H1 (cell line): Measurements from ENCODE around the gene AGAP1.

ENCODE experiments used
- EGR1 ChIP-seq: IDR thresholded peaks from 2 replicates; pipeline ENCODE4 v1.6.1; 2011; ENCODE audit warnings: low read depth, low read length, borderline replicate concordance
- EP300 ChIP-seq, 2 experiments: IDR thresholded peaks; 1 replicate in 1 of 2; 2 replicates in 1 of 2; pipeline ENCODE4 v1.6.1; 2011 to 2012; ENCODE audit warnings: low read depth in 2 of 2, low read length in 2 of 2, mild to moderate bottlenecking in 2 of 2, borderline replicate concordance in 1 of 2, inconsistent platforms in 1 of 2, moderate library complexity in 1 of 2
- GABPA ChIP-seq: IDR thresholded peaks from 2 replicates; pipeline ENCODE4 v1.6.1; 2011; ENCODE audit warnings: mild to moderate bottlenecking, low read length, moderate library complexity, borderline replicate concordance; ENCODE audit not compliant: insufficient read depth
- JUN ChIP-seq: IDR thresholded peaks from 2 replicates; pipeline ENCODE4 v1.6.1; 2011; ENCODE audit warnings: low read depth, mild to moderate bottlenecking, improper control_type of control experiment, low read length
- JUND ChIP-seq: IDR thresholded peaks from 2 replicates; pipeline ENCODE4 v1.6.1; 2011; ENCODE audit warnings: mild to moderate bottlenecking, improper control_type of control experiment, low read length
- KDM1A ChIP-seq: fragments of 200-600, 300-600 bp; sonication (generic); IDR thresholded peaks from 2 replicates; pipeline ENCODE4 v1.7.1; 2016; ENCODE audit warnings: mild to moderate bottlenecking, low read length, borderline replicate concordance
- POLR2A ChIP-seq, 2 experiments: IDR thresholded peaks; 1 replicate in 1 of 2; 2 replicates in 1 of 2; pipeline ENCODE4 v1.6.1; 2011; ENCODE audit warnings: low read depth in 2 of 2, low read length in 2 of 2, mild to moderate bottlenecking in 2 of 2; ENCODE audit errors: control extremely low read depth in 1 of 2
- RAD21 ChIP-seq, 2 experiments: IDR thresholded peaks in 1 of 2; conservative IDR thresholded peaks in 1 of 2; 2 replicates each; pipeline ENCODE4 v1.6.1; 2011; ENCODE audit warnings: low read depth in 2 of 2, low read length in 2 of 2, improper control_type of control experiment in 1 of 2, inconsistent platforms in 1 of 2, mild to moderate bottlenecking in 1 of 2, moderate library complexity in 1 of 2
- RFX5 ChIP-seq: IDR thresholded peaks from 2 replicates; pipeline ENCODE4 v1.6.1; 2011; ENCODE audit warnings: low read depth, low read length, improper control_type of control experiment, borderline replicate concordance
- SP1 ChIP-seq: IDR thresholded peaks from 2 replicates; pipeline ENCODE4 v1.6.1; 2011; ENCODE audit warnings: low read depth, low read length
- TAF1 ChIP-seq: IDR thresholded peaks from 2 replicates; pipeline ENCODE4 v1.6.1; 2011; ENCODE audit warnings: mild to moderate bottlenecking, low read depth, low read length
- TEAD4 ChIP-seq: IDR thresholded peaks from 2 replicates; pipeline ENCODE4 v1.6.1; 2012; ENCODE audit warnings: low read depth, low read length, inconsistent platforms, mixed read lengths
- ZNF274 ChIP-seq: IDR thresholded peaks from 2 replicates; pipeline ENCODE4 v1.7.0; 2012; ENCODE audit warnings: low read length, borderline replicate concordance; ENCODE audit errors: extremely low read depth
- TF ChIP-seq, protein P1 (sequence below), 3 experiments: IDR thresholded peaks; 1 replicate in 2 of 3; 2 replicates in 1 of 3; pipeline versions ENCODE4 v1.5.1 to v1.6.1; 2011; ENCODE audit warnings: low read length in 3 of 3, mild to moderate bottlenecking in 3 of 3, inconsistent platforms in 2 of 3, low read depth in 1 of 3, moderate library complexity in 1 of 3; ENCODE audit not compliant: insufficient read depth in 1 of 3; ENCODE audit errors: control extremely low read depth in 1 of 3

DNA sequence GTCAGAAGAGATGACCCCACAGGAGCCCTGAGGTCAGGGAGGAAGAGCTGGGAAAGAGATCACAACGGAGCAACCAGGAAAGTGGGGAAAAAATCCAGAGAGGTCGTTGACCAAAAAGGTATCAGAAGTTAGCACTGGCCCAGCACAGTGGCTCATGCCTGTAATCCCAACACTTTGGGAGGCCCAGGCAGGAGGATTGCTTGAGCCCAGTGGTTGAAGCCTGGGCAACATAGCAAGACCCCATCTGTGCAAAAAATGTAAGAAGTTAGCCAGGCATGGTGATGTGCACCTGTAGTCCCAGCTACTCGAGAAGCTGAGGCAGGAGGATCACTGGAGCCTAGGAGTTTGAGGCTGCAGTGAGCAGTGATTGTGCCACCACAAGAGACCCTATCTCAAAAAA, 552.9 kb downstream of the AGAP1 start:
- TF ChIP-seq RAD21 (IDR thresholded peaks at IDR 0.05 in 1 of 2, conservative IDR thresholded peaks at IDR 0.05 in 1 of 2; ENCODE audit: low read depth in 2 of 2, low read length in 2 of 2) (no peak), POLR2A (IDR thresholded peaks at IDR 0.05; ENCODE audit: control extremely low read depth in 1 of 2, low read depth in 2 of 2, low read length in 2 of 2) (no peak), ZNF274 (no peak), SP1 (no peak), JUND (no peak), TAF1 (no peak), KDM1A (no peak), TEAD4 (no peak), GABPA (no peak), JUN (no peak), EGR1 (no peak), EP300 (IDR thresholded peaks at IDR 0.05; ENCODE audit: borderline replicate concordance in 1 of 2, low read depth in 2 of 2, low read length in 2 of 2) (no peak), RFX5 (no peak)
- TF ChIP-seq, protein P1, sequence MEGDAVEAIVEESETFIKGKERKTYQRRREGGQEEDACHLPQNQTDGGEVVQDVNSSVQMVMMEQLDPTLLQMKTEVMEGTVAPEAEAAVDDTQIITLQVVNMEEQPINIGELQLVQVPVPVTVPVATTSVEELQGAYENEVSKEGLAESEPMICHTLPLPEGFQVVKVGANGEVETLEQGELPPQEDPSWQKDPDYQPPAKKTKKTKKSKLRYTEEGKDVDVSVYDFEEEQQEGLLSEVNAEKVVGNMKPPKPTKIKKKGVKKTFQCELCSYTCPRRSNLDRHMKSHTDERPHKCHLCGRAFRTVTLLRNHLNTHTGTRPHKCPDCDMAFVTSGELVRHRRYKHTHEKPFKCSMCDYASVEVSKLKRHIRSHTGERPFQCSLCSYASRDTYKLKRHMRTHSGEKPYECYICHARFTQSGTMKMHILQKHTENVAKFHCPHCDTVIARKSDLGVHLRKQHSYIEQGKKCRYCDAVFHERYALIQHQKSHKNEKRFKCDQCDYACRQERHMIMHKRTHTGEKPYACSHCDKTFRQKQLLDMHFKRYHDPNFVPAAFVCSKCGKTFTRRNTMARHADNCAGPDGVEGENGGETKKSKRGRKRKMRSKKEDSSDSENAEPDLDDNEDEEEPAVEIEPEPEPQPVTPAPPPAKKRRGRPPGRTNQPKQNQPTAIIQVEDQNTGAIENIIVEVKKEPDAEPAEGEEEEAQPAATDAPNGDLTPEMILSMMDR (IDR thresholded peaks at IDR 0.05; ENCODE audit: control extremely low read depth in 1 of 3, insufficient read depth in 1 of 3, low read depth in 1 of 3, low read length in 3 of 3): no peak
